Activated CD4-positive, alpha-beta memory T cell treated with anti-CD3 and anti-CD28 coated beads, Interleukin-2, amount 10 ng/mL, durations not matched to agents 7 days and 5 days (primary cell): ENCODE results near the gene HAP1. TPM values are rescaled to one million over a fixed set of nuclear protein-coding genes. Genes with fewer than 3 reads are reported as not detected.

Experiments
- CTCF ChIA-PET: fragments of 350-600 bp; sonication (Branson Sonifier 250); formaldehyde crosslinking; loops from one replicate; lab custom pipeline; 2021; ENCODE audit warnings: antibody characterized with exemption, inconsistent platforms; lab: Charles Lee
- POLR2A ChIA-PET: fragments of 350-600 bp; sonication (Branson Sonifier 250); formaldehyde crosslinking; loops from one replicate; lab custom pipeline; 2021; ENCODE audit warnings: antibody characterized with exemption; lab: Charles Lee
- DNase-seq: peaks from one replicate; pipeline ENCODE4 v3.0.0-alpha.2; 2020
- H3K27ac Mint-ChIP-seq: one replicate; pipeline ENCODE4 v1.8.0; 2021; ENCODE audit warnings: mild to moderate bottlenecking, mixed read lengths
- H3K27me3 Mint-ChIP-seq: one replicate; pipeline ENCODE4 v1.8.0; 2021; ENCODE audit warnings: mixed read lengths
- H3K36me3 Mint-ChIP-seq: one replicate; pipeline ENCODE4 v1.8.0; 2021; ENCODE audit warnings: low read depth, mixed read lengths
- H3K4me1 Mint-ChIP-seq: one replicate; pipeline ENCODE4 v1.8.0; 2021; ENCODE audit warnings: mixed read lengths
- H3K4me3 Mint-ChIP-seq: one replicate; pipeline ENCODE4 v1.8.0; 2021; ENCODE audit warnings: mild to moderate bottlenecking, mixed read lengths
- H3K9me3 Mint-ChIP-seq: one replicate; pipeline ENCODE4 v1.8.0; 2021; ENCODE audit warnings: mixed read lengths
- total RNA-seq, 2 experiments: library from RNA; stranded (reverse); gene quantifications; one replicate each; pipeline ENCODE4 v1.2.3, GENCODE V29; 2021

Gene HAP1
- total RNA-seq, 2 experiments from 2014 or later = 0.05 TPM

DNA sequence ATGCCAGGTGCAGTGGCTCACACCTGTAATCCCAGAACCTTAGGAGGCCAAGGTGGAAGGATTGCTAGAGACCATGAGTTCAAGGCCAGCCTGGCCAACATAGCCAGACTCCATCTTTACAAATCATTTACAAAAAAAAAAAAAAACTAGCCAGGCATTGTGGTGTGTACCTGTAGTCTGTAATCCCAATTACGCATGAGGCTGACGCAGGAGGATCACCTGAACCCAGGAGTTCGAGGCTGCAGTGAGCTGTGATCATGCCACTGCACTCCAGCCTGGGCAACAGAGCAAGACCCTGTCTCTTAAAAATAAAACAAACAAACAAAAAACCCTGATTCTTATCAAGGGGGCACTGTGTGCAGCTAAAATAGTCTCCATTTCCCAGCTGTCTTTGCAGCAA, 16.8 kb upstream of the HAP1 start:
- Mint-ChIP-seq H3K27ac (no peak overlapping the region), H3K4me1 (no peaks in the 10 kb centered on the region), H3K27me3 (peaks cover 7% of the 10 kb centered on the region), H3K4me3 (no peak overlapping the region), H3K36me3 (no peaks in the 10 kb centered on the region), H3K9me3 (no peaks in the 10 kb centered on the region)
- DNase-seq = no peak
- ChIA-PET CTCF (no interaction called here), POLR2A (no interaction called here)

DNA sequence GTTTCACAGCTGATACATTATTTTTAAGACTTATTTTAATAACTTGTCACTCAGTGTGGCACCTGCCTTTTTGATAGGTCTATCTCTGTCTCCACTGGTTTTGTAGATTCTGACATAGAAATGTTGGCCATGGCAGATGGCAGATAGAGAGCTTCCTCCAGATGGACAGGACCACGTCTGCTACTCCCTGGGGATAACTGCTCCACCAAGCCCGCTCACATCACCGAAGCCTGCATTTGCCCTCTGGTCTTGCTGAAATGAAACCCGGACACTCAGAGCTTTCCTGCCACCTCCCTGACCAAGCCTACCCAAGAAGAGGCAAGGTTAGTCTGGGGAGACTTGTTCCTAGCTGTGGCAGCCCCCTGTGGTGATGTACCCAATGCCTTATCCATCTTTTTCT, 16.4 kb upstream of the HAP1 start:
- ChIA-PET CTCF (no interaction called here), POLR2A (no interaction called here)
- H3K27me3 Mint-ChIP-seq = peaks cover 7% of the 10 kb centered on the region
- no peak overlapping the region for H3K27ac Mint-ChIP-seq
- no peak overlapping the region for H3K4me3 Mint-ChIP-seq
- H3K4me1 Mint-ChIP-seq = no peaks in the 10 kb centered on the region
- no peaks in the 10 kb centered on the region for H3K36me3 Mint-ChIP-seq
- DNase-seq = no peak
- no peaks in the 10 kb centered on the region for H3K9me3 Mint-ChIP-seq

- CTCF ChIA-PET = no interaction called here
- POLR2A ChIA-PET = no interaction called here
Observed at GRCh38 chr17:41748275-41748674, 13.8 kb upstream of the HAP1 start.

GRCh38 chr17:41741709-41742108, 7.3 kb upstream of the HAP1 start:
- POLR2A ChIA-PET = interaction anchor here (0.7 kb wide), 1 partner anchor 54 kb away, joined by 3 read pairs; no protein-coding TSS in a partner anchor
- no peaks in the 10 kb centered on the region for H3K36me3 Mint-ChIP-seq
- no peaks in the 10 kb centered on the region for H3K9me3 Mint-ChIP-seq
- peaks cover 8% of the 10 kb centered on the region for H3K4me1 Mint-ChIP-seq
- no peak for DNase-seq
- H3K27me3 Mint-ChIP-seq = peaks cover 9% of the 10 kb centered on the region
- CTCF ChIA-PET = interaction anchor here (0.8 to 1.0 kb wide), 2 partner anchors 60 kb away, joined by 3 read pairs; no protein-coding TSS in a partner anchor
- H3K27ac Mint-ChIP-seq = no peak overlapping the region
- H3K4me3 Mint-ChIP-seq = no peak overlapping the region

More at GRCh38 chr17:41748275-41748674, 13.8 kb upstream of the HAP1 start:
- H3K4me1 Mint-ChIP-seq = no peaks in the 10 kb centered on the region
- no peaks in the 10 kb centered on the region for H3K9me3 Mint-ChIP-seq
- no peak overlapping the region for H3K27ac Mint-ChIP-seq
- H3K27me3 Mint-ChIP-seq = peaks cover 7% of the 10 kb centered on the region
- H3K36me3 Mint-ChIP-seq = no peaks in the 10 kb centered on the region
- no peak for DNase-seq
- H3K4me3 Mint-ChIP-seq = no peak overlapping the region

DNA sequence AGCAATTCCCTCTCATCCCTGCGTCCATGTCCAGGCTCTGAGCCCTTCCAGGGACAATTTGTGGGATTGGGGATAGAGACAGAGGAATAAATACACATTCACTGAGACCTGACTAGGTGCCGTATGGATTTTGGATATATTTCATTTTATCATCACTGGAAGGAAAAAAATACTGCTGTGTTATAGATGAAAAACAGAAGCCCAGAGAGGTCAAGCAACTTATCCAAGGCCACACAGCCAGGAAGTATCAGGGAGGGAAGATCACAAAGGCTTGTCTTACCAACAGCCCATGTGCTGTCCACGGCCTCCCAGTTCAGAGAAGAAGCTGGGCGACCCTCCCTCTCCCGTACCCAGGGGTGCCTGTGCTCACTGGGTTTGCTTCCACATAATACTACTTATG, 6.1 kb upstream of the HAP1 start:
- no peak overlapping the region for H3K4me3 Mint-ChIP-seq
- ChIA-PET POLR2A (interaction anchor here (0.8 kb wide), 1 partner anchor 49 kb away, joined by 3 read pairs; no protein-coding TSS in a partner anchor), CTCF (interaction anchor here (1.4 kb wide), 1 partner anchor 62 kb away, joined by 4 read pairs; no protein-coding TSS in a partner anchor)
- no peak overlapping the region for H3K27ac Mint-ChIP-seq
- peaks cover 15% of the 10 kb centered on the region for H3K27me3 Mint-ChIP-seq
- peaks cover 8% of the 10 kb centered on the region for H3K4me1 Mint-ChIP-seq
- no peaks in the 10 kb centered on the region for H3K9me3 Mint-ChIP-seq
- H3K36me3 Mint-ChIP-seq = no peaks in the 10 kb centered on the region
- no peak for DNase-seq

- POLR2A ChIA-PET = interaction anchor here (0.8 kb wide), 1 partner anchor 49 kb away, joined by 3 read pairs; no protein-coding TSS in a partner anchor
- CTCF ChIA-PET = interaction anchor here (1.4 kb wide), 1 partner anchor 62 kb away, joined by 4 read pairs; no protein-coding TSS in a partner anchor
- Mint-ChIP-seq H3K36me3 (no peaks in the 10 kb centered on the region), H3K27ac (no peak overlapping the region), H3K9me3 (no peaks in the 10 kb centered on the region), H3K4me1 (peaks cover 10% of the 10 kb centered on the region), H3K27me3 (peaks cover 20% of the 10 kb centered on the region), H3K4me3 (no peak overlapping the region)
- no peak for DNase-seq
Observed at GRCh38 chr17:41739661-41740352, 5.4 kb upstream of the HAP1 start.

GRCh38 chr17:41738801-41739112, 4.3 kb upstream of the HAP1 start:
- Mint-ChIP-seq H3K4me1 (peaks cover 10% of the 10 kb centered on the region), H3K4me3 (no peak overlapping the region), H3K9me3 (no peaks in the 10 kb centered on the region), H3K36me3 (no peaks in the 10 kb centered on the region), H3K27ac (no peak overlapping the region), H3K27me3 (peaks cover 23% of the 10 kb centered on the region)
- ChIA-PET CTCF (no interaction called here), POLR2A (no interaction called here)
- DNase-seq = no peak

DNA sequence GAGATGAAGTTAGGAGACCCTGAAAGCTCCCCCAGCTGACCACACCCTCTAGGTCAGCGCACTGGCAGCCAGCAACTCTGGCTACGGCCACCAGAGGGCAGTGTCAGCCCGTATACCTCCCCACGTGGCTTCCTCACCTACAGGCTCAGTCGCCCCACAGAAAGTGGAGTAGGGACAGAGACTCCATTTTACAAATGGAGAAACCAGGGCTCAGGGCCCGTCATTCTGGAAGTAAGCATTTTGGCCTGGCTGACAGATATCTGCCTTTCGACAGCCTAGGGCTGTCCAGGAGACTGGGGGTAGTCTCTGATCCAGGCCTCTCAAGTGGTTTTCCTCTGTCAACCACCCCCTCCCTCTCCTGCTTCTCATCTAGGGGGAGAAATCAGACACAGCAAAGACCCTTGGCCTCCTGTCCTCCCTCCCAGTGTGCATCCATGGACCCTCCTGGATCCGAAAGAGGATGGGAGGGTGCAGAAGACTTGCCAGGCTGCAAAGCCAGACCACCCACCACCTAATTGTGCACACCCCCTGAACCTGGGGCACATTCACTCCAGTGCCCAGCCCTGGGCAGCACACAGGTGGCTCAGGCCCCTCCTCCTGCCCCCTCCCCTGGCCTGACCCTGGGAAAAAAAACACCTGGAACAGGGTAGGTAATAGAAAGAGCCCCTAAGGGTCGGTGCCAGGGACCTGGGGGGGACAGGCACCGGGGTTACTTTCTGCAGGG, 3.8 kb upstream of the HAP1 start:
- peaks cover 12% of the 10 kb centered on the region for H3K4me1 Mint-ChIP-seq
- no peaks in the 10 kb centered on the region for H3K36me3 Mint-ChIP-seq
- no peak overlapping the region for H3K4me3 Mint-ChIP-seq
- POLR2A ChIA-PET = interaction anchor here (0.6 to 1.2 kb wide), 2 partner anchors 49 to 50 kb away, joined by 3 to 5 read pairs; partner anchors contain the start of gene EIF1
- no peak overlapping the region for H3K27ac Mint-ChIP-seq
- CTCF ChIA-PET = interaction anchor here (0.6 to 1.9 kb wide), 15 partner anchors 11 to 218 kb away, joined by 3 to 19 read pairs (median 3); partner anchors contain the start of genes ODAD4 and P3H4
- peaks cover 27% of the 10 kb centered on the region for H3K27me3 Mint-ChIP-seq
- DNase-seq = peak; percentile 84
- no peaks in the 10 kb centered on the region for H3K9me3 Mint-ChIP-seq

GRCh38 chr17:41737680-41738023, 3.2 kb upstream of the HAP1 start:
- no peaks in the 10 kb centered on the region for H3K36me3 Mint-ChIP-seq
- no peak for DNase-seq
- peaks cover 12% of the 10 kb centered on the region for H3K4me1 Mint-ChIP-seq
- POLR2A ChIA-PET = interaction anchor here (0.6 to 1.2 kb wide), 2 partner anchors 48 to 50 kb away, joined by 3 to 5 read pairs; partner anchors contain the start of gene EIF1
- H3K4me3 Mint-ChIP-seq = no peak overlapping the region
- H3K9me3 Mint-ChIP-seq = no peaks in the 10 kb centered on the region
- CTCF ChIA-PET = interaction anchor here (0.6 to 1.9 kb wide), 17 partner anchors 9 to 1195 kb away, joined by 3 to 19 read pairs (median 3); partner anchors contain the start of genes ODAD4 and P3H4
- H3K27ac Mint-ChIP-seq = peak overlapping the region; percentile 62
- H3K27me3 Mint-ChIP-seq = peaks cover 27% of the 10 kb centered on the region

GRCh38 chr17:41736983-41737679, 2.7 kb upstream of the HAP1 start:
- ChIA-PET POLR2A (interaction anchor here (0.6 to 1.2 kb wide), 2 partner anchors 48 to 49 kb away, joined by 3 to 5 read pairs; partner anchors contain the start of gene EIF1), CTCF (interaction anchor here (0.6 to 1.9 kb wide), 19 partner anchors 8 to 1196 kb away, joined by 3 to 19 read pairs (median 3); partner anchors contain the start of genes ODAD4 and P3H4)
- Mint-ChIP-seq H3K27me3 (peaks cover 33% of the 10 kb centered on the region), H3K4me1 (peaks cover 12% of the 10 kb centered on the region), H3K36me3 (no peaks in the 10 kb centered on the region), H3K4me3 (no peak overlapping the region), H3K9me3 (no peaks in the 10 kb centered on the region), H3K27ac (peak overlapping the region; percentile 62)
- DNase-seq = peak; percentile 27

DNA sequence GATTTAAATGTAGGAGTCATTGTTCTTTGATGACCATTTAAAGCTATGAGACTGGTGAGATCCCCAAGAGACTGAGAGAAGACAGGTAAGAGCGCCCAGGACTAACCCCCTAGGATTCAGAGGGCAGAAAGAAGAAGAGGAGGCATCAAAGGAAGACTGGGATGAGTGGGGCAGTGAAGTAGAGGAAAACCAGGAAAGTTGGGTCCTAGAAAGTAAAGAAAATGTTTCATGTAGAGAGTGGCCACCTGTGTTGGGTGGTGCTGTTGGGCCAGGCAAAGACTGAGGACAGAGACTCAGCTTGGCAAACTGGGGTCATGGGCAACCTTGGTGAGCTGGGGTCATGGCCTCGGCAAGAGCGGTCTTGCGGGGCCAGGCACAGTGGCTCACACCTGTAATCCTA, 1.3 kb upstream of the HAP1 start:
- Mint-ChIP-seq H3K4me3 (no peak overlapping the region), H3K9me3 (no peaks in the 10 kb centered on the region), H3K36me3 (no peaks in the 10 kb centered on the region), H3K27ac (no peak overlapping the region), H3K4me1 (peaks cover 12% of the 10 kb centered on the region), H3K27me3 (peaks cover 45% of the 10 kb centered on the region)
- CTCF ChIA-PET = interaction anchor here (0.6 to 1.4 kb wide), 5 partner anchors 59 to 151 kb away, joined by 3 to 4 read pairs (median 4); partner anchors contain the start of gene P3H4
- POLR2A ChIA-PET = no interaction called here
- no peak for DNase-seq

DNA sequence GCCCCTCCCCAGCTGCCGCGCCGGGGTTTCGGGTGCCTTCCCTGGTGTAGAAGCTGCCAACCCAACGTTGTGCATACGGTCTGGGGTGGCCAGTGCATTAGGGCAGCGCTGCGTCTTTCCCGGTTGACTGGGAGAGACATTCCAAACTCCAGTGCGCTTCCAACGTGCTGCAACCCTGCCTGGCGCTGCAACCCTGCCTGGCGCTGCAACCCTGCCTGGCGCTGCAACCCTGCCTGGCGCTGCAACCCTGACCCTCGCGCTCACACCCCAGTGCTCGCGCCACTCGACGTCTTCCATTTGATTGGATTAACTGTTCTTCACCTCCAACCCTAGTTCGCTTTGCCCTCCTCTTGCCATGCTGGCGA, 488 bp upstream of the HAP1 start:
- Mint-ChIP-seq H3K27me3 (peaks cover 50% of the 10 kb centered on the region), H3K4me3 (no peak overlapping the region), H3K9me3 (no peaks in the 10 kb centered on the region), H3K4me1 (peaks cover 12% of the 10 kb centered on the region), H3K27ac (no peak overlapping the region), H3K36me3 (no peaks in the 10 kb centered on the region)
- ChIA-PET POLR2A (no interaction called here), CTCF (interaction anchor here (1.0 kb wide), 2 partner anchors 60 to 67 kb away, joined by 3 to 6 read pairs; no protein-coding TSS in a partner anchor)
- DNase-seq = no peak
